NCI-H2107 (cell line): Measurements from ENCODE around the gene SLC25A20.
"Not testable (repeated sequence)": the region's sequence is repeated elsewhere in the genome, so short reads cannot be mapped to it uniquely, and the experiment has no call there.

ENCODE experiments used
- DNase-seq: peaks from one replicate; lab custom pipeline; 2025; lab: John Stamatoyannopoulos, UW

The SLC25A20 gene

GRCh38 chr3:48898383-48899234 lies at the start of gene SLC25A20:
SLC25A20 (minus strand) TSS chr3:48898882; CDS start chr3:48898794, 88 bp downstream.
- DNase-seq = peak; percentile 6

GRCh38 chr3:48945891-48946549 lies 47.3 kb upstream of the SLC25A20 start:
- DNase-seq = no peak

- DNase-seq = no peak
Measured at GRCh38 chr3:48945432-48945831, 46.8 kb upstream of the SLC25A20 start.

- no peak for DNase-seq
Measured at GRCh38 chr3:48938689-48939088, 40.0 kb upstream of the SLC25A20 start.

- DNase-seq = no peak
Measured at GRCh38 chr3:48938156-48938555, 39.5 kb upstream of the SLC25A20 start.

GRCh38 chr3:48935530-48935929 lies 36.8 kb upstream of the SLC25A20 start:
- no peak for DNase-seq

GRCh38 chr3:48934333-48934991 lies 35.8 kb upstream of the SLC25A20 start:
- DNase-seq = no peak

- no peak for DNase-seq
Measured at GRCh38 chr3:48931944-48932580, 33.4 kb upstream of the SLC25A20 start.

GRCh38 chr3:48930590-48930989 lies 31.9 kb upstream of the SLC25A20 start:
- DNase-seq = no peak

- DNase-seq = no peak
Measured at GRCh38 chr3:48929358-48930035, 30.8 kb upstream of the SLC25A20 start.

GRCh38 chr3:48928679-48929078 lies 30.0 kb upstream of the SLC25A20 start:
- DNase-seq = no peak

GRCh38 chr3:48927928-48928327 lies 29.2 kb upstream of the SLC25A20 start:
- no peak for DNase-seq

- DNase-seq = no peak
Measured at GRCh38 chr3:48926425-48927392, 28.0 kb upstream of the SLC25A20 start.

- peak; percentile 13 for DNase-seq
Measured at GRCh38 chr3:48919215-48920138, 20.8 kb upstream of the SLC25A20 start.

GRCh38 chr3:48918388-48919214 lies 19.9 kb upstream of the SLC25A20 start, which contains the start of gene ARIH2:
ARIH2 (plus strand) TSS chr3:48918842; CDS start chr3:48927559, 8,717 bp downstream.
- peak; percentile 62 for DNase-seq

- no peak for DNase-seq
Measured at GRCh38 chr3:48915296-48915695, 16.6 kb upstream of the SLC25A20 start.

- not testable (repeated sequence) for DNase-seq
Measured at GRCh38 chr3:48907026-48907425, 8.3 kb upstream of the SLC25A20 start.

- no peak for DNase-seq
Measured at GRCh38 chr3:48899273-48899672, 591 bp upstream of the SLC25A20 start.
